Stimulated activated CD4-positive, alpha-beta T cell treated with anti-CD3 and anti-CD28 coated beads, Interleukin-4, amount 100 ng/mL, for 4 hours (primary cell): ENCODE data around the gene TYMP.
"Not testable (repeated sequence)": the region's sequence is repeated elsewhere in the genome, so short reads cannot be mapped to it uniquely, and the experiment has no call there.

Experiments used
- DNase-seq, 2 experiments: peaks; one replicate each; pipeline ENCODE4 v3.0.0-alpha.2; 2020

Gene TYMP

DNA sequence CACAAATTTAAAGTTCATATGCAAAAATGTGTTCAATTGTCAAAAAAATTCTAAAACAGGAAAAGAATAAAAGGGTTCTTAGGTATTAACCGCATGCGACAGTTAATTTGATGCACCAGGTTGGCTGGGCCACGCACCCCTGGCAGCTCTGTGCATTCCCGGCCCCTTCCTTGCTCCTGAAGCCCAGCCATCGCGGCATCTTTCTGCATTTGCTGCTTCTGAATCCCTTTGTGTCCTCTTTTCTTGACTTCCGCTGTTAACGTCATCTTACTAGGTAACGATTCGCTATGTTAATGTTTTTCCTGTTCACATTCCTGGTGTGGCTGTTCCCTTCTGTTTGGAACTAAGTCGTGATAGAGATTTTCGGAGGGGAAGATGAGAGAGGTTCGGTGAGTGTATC lies 8.0 kb upstream of the TYMP start:
- DNase-seq = no peak

- DNase-seq = no peak
These were observed 6.4 kb upstream of the TYMP start for GRCh38 chr22:50536226-50536625.

DNA sequence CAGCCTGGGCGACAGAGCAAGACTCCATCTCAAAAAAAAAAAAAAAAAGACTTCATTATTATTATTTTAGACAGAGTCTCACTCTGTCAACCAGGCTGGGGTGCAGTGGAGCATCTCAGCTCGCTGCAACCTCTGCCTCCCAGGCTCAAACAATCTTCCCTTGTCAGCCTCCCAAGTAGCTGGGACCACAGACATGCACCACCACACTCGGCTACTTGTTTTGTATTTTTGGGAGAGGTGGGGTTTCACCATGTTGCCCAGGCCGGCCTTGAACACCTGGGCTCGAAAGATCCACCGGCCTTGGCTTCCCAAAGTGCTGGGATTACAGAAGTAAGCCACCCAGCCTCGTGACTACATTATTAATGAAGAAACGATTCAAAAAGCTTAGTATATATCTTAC lies 5.3 kb upstream of the TYMP start:
- no peak for DNase-seq

DNA sequence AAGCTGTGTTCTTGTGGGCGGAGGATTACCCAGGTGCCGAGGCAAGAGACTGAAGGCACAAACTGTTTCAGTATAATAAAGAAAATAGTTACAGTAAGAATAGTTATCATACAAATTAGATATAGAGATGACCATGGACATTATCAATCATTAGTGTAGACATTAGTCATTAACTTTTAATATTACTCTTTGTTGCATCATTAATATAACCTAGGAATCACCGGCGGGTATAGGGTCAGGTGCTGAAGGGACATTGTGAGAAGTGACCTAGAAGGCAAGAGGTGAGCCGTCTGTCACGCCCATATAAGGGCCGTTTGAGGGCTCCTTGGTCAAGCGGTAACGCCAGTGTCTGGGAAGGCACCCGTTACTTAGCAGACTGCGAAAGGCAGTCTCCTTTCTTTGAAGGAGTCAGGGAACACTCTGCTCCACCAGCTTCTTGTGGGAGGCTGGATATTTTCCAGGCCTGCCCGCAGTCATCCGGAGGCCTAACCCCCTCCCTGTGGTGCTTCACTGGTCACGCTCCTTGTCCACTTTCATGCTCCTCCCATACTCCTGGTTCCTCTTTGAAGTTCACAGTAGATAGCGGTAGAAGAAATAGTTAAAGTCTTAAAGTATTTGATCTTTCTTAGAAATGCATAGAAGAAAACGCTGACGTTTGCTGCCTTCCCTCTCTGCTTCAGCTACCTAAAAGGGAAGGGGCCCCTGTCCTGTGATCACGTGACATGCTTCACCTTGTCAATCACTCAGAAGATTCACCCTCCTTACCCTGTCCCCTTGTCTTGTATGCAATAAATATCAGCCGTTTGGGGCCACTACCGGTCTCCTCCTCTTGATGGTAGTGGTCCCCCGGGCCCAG lies 4.3 kb upstream of the TYMP start:
- not testable (repeated sequence) for DNase-seq

GRCh38 chr22:50532824-50533796 lies 3.3 kb upstream of the TYMP start:
- DNase-seq = no peak

GRCh38 chr22:50531962-50532674 lies 2.3 kb upstream of the TYMP start:
- no peak for DNase-seq

DNA sequence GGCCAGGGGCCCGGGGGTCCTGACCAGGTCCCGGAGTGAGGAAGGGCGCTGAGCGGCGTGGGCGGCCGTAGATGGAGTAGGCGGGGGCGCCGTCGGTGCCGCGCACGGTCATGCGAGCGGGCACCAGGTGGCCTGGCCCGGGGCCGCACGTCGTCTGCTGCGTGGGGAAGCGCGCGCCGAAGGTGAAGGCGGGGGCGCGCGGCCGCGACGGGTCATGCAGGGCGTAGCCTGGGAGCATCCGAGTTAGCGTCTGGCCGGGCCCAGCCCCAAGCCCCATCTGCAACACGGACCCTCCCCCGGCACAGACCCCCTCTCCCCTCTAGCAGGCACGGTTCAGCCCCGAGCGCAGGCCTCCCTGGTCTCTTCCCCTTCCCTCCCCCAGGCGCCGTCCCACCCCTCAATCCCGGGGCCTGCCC lies 1.7 kb upstream of the TYMP start:
- peak; percentile 71 to 81 for DNase-seq

DNA sequence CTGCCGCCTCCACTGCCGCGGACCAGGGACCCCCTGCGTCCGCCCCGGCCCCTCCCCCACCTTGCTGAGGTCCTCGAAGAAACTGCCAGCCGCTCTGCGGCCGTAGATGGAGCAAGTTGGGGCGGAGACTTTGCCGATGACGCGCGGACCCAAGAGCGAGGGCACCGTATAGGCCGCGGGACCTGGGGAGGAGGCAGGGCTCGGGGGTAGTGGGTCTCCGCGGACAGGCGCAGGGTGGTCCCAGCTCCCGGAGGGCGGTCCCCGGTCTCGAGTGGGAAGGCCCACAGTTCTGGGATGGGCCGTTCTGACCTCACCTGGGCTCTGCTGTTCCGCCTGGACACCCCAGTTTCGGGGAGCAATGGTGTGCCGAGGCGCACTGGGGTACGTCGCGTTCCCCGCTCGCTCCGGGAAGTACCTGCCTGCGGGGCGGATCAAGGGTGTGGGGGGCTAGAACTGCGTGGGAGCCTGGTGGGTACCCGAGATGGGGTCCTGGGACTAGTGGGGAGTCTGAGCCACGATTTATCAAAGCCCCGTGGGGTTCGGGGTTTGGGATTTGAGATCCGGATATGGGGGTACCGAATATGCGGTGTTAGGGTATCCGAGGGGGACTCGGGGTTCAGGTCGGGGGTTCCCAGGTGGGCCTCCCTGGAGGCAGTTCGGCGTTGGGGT lies 1.2 kb upstream of the TYMP start:
- peak; percentile 79 to 84 for DNase-seq

- no peak for DNase-seq
These were observed 716 bp upstream of the TYMP start for GRCh38 chr22:50530580-50530876.

- DNase-seq = no peak
These were observed 356 bp downstream of the TYMP start for GRCh38 chr22:50529416-50529896.

DNA sequence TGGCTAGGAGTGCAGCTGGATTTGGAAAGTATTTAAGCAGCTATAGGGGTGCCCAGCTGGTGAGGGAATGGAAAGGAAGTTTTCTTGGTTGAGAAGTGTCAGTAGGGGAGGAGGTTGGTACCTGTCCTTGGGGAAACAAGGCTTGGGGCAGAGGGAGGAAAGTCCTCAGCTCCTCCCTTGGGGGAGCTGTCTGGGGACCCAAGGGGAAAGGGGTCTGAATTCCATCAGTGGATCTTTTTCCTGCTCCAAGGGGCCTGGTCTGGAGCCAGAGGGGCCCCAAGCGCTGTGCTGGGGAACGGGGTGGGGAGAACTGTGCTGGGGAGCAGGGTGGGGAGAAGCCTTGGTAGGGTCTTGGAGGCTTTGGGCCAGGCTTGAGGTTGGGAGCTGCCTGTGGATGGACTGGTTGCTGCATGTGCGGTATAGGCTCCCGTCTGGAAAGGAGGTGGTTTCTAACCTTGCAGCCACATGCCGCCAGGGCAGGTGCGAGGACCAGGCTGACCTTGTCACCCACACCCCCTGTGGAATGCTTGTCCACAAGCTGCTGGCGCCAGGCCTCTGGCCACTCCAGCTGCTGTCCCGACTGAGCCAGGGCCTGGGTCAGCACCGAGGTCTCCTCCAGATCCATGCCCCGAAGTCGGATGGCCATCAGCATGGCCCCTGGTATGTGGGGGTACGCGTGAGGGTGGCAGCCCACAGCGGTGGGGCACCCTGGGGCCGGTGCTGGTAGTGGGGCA lies 963 bp downstream of the TYMP start:
- DNase-seq = no peak

GRCh38 chr22:50527921-50528681 lies 1.7 kb downstream of the TYMP start:
- DNase-seq = no peak

- DNase-seq = peak in 1 of 2 experiments; percentile 45
These were observed 2.7 kb downstream of the TYMP start for GRCh38 chr22:50526834-50527801.

DNA sequence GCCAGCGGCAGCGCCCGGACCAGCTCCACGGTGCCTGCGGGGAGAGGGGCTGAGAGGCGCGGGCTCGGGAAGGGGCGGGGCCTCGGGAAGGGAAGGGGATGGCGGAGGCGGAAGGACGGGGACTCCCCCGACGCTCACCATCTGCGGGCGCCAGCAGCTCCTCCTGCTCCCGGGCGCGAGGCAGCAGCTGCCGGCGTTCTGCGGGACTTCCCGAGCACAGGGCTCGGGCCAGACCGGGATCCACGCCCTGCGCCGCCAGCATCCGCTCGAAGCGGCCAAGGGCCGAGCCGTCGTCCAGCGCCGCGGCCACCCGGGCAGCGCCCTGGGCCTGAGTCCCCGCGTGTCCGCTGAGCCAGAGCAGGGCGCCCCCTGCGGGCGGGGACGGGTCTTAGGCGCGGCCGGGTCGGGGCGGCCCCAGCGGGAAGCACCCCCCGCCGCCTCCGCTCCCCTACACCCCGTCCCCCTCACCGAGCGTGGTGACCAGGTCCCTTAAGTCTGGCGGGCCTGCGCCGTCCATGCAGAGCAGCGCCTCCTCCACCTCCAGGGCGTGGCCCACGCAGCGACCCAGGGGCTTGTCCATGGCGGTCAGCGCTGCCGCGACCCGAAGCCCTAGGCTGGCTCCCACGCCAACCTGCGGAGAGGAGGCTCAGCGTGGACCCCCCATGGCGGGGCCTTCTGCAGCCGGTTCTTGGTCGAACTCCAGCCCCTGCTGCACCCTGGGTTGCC lies 3.5 kb downstream of the TYMP start:
- peak; percentile 86 to 88 for DNase-seq

- DNase-seq = no peak
These were observed 4.0 kb downstream of the TYMP start for GRCh38 chr22:50525858-50526107.

DNA sequence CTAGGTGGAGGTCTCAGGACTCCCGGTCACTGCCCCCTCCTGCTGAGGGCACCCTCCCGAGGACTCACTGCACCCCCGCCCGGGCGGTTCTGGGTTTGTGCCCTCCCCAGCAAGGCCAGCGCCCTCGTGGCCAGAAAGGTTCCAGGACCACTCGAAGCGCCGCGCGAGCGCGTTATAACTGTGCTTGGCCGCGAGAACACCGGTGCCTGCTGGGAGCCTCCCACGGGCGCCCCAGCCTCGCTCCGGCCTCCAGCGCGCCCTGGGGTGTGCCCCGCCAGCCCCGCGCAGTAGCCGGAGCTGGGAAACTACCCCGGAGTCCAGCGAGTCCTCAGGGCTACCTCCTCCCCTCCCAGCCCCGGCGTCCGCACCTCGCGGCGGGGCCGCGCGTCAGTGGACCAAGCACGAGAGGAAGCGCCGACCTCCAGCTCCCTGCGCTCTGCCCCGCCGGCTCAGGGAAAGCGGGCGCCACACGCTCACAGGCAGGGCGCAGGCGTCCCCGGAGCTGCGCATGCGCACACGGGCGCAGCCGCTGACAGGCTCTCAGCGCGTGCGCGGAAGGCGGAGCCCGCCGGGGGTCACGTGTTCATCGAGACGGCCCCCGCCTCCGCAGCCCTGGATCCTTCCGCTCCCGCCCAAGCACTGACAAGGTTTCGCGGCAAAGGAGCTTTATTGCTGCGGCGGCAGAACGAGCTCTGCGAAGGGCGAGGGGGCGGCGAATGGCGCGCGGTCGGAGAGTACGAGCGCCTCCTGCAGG lies 4.5 kb downstream of the TYMP start, which contains the start of gene SCO2:
TSS of gene SCO2 (minus strand) at position 495 of the 754 bp plus-strand sequence. CDS start 1,187 bp downstream, outside the sequence.
- peak; percentile 98 for DNase-seq

GRCh38 chr22:50524676-50525103 lies 5.1 kb downstream of the TYMP start:
- DNase-seq = no peak
